Measurements from ENCODE around the gene COLGALT1. TPM values are rescaled to one million over a fixed set of nuclear protein-coding genes. Genes with fewer than 3 reads are reported as not detected.

Gene COLGALT1
- total and polyA plus RNA-seq, 2 experiments from 2014 or later, result 18.2 to 63.4 TPM

GRCh38 chr19:17528610-17529009, 26.8 kb upstream of the COLGALT1 start:
- H3K27ac ChIP-seq (ENCODE audit: low read depth), result no peak overlapping the region
- H3K36me3 ChIP-seq (ENCODE audit: insufficient read depth), result no peaks in the 10 kb centered on the region
- peaks cover 22% of the 10 kb centered on the region for H3K27me3 Mint-ChIP-seq (ENCODE audit: insufficient read depth, low read depth, poor library complexity)
- peaks cover 10% of the 10 kb centered on the region for H3K4me1 ChIP-seq (ENCODE audit: insufficient read depth)
- DNase-seq (ENCODE audit: low spot score) (no peak), ATAC-seq (no peak)
- no peak overlapping the region for H3K4me3 ChIP-seq
- H3K4me2 ChIP-seq, result no peak overlapping the region
- peaks cover 6% of the 10 kb centered on the region; the same call in 1 of the 3 replicates for H3K9me3 Mint-ChIP-seq
- no peak overlapping the region for H2AFZ ChIP-seq
- peaks cover 2% of the 10 kb centered on the region; the same call in 1 of the 3 replicates for H3K4me1 Mint-ChIP-seq
- H3K27me3 ChIP-seq (ENCODE audit: insufficient read depth), result no peaks in the 10 kb centered on the region
- no peaks in the 10 kb centered on the region for H3K79me2 ChIP-seq (replicated peaks; ENCODE audit: insufficient read depth)
- H3K27ac Mint-ChIP-seq, result no peak overlapping the region
- H3F3A ChIP-seq (replicated peaks; ENCODE audit: low read depth), result 0 out of 2 replicates have a peak, but pooled peaks cover 4% of the 10 kb centered on the region
- no peaks in the 10 kb centered on the region for H3K9me2 ChIP-seq (ENCODE audit: insufficient read depth)
- TF ChIP-seq EZH2phosphoT487 (IDR thresholded peaks at IDR 0.05; ENCODE audit: unreplicated experiment), result no peak
- no peak for TF ChIP-seq EZH2 (IDR thresholded peaks at IDR 0.05; ENCODE audit: low read depth, unreplicated experiment)
- no peak for TF ChIP-seq POLR2AphosphoS5 (IDR thresholded peaks at IDR 0.05; ENCODE audit: low read depth)
- TF ChIP-seq NANOG (IDR thresholded peaks at IDR 0.05; ENCODE audit: borderline replicate concordance), result no peak
- no peak for TF ChIP-seq ZNF114 (CRISPR knock-in tag; IDR thresholded peaks at IDR 0.05)
- no peak for TF ChIP-seq JUNB (IDR thresholded peaks at IDR 0.05; ENCODE audit: unreplicated experiment)
- TF ChIP-seq REST (IDR thresholded peaks at IDR 0.05; ENCODE audit: unreplicated experiment), result no peak
- TF ChIP-seq STAT1 (IDR thresholded peaks at IDR 0.05; ENCODE audit: unreplicated experiment), result no peak
- TF ChIP-seq ETS1 (IDR thresholded peaks at IDR 0.05), result no peak
- TF ChIP-seq ZNF462 (CRISPR knock-in tag; IDR thresholded peaks at IDR 0.05), result no peak
- TF ChIP-seq CREB1 (CRISPR knock-in tag; IDR thresholded peaks at IDR 0.05; ENCODE audit: low read depth), result no peak
- TF ChIP-seq CTCF (conservative IDR thresholded peaks at IDR 0.05; ENCODE audit: low read depth in 2 of 2), result no peak
- no peak for TF ChIP-seq ZNF331 (CRISPR knock-in tag; IDR thresholded peaks at IDR 0.05; ENCODE audit: low read depth)
- H3K36me3 Mint-ChIP-seq (ENCODE audit: low read depth), result peaks cover 3% of the 10 kb centered on the region; the same call in 1 of the 3 replicates
- H4K20me1 ChIP-seq (replicated peaks; ENCODE audit: insufficient read depth), result no peaks in the 10 kb centered on the region
- H3K4me3 Mint-ChIP-seq, result no peak overlapping the region
